GM19099 (cell line): ENCODE results near the gene ZNRF1.

ENCODE experiments used
- POLR2A ChIP-seq: IDR thresholded peaks from 3 replicates; pipeline ENCODE4 v1.6.1; 2011; ENCODE audit warnings: low read depth; ENCODE audit not compliant: insufficient read length; ENCODE audit errors: extremely low read depth

Gene ZNRF1

DNA sequence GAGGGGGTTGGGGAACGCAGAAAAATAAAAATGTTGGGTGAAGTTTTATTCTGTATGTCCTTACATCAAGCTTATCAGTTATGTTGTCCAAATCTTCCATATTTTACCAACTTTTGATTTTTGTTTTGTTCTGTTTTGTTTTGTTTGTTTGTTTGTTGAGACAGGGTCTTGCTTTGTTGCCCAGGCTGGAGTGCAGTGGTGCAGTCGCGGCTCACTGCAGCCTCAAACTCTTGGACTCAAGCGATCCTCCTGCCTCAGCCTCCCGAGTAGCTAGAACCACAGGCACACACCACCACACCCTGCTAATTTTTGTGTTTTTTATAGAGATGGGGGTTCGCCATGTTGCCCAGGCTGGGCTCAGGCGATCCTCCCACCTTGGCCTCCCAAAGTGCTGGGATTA lies 20.8 kb downstream of the ZNRF1 start:
- no peak for TF ChIP-seq POLR2A

DNA sequence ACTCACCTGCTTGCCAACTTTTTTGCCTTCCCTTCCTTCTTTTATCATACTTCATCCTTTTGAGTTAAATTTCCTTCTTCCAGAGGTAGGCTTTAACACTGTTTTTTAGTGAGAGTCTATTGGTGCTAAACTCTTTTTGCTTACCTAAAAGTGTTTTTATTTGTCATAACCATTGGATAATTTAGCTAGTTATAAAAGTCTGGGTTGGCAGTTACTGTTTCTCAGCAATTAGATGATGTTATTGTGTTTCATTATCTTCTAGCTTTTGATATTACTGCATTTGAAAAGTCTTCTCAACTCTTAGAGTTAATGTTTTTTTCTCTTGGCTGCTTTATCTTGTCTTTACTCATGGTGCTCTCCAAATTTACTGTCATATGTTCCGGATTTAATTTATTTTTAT lies 22.6 kb downstream of the ZNRF1 start:
- TF ChIP-seq POLR2A, result no peak

DNA sequence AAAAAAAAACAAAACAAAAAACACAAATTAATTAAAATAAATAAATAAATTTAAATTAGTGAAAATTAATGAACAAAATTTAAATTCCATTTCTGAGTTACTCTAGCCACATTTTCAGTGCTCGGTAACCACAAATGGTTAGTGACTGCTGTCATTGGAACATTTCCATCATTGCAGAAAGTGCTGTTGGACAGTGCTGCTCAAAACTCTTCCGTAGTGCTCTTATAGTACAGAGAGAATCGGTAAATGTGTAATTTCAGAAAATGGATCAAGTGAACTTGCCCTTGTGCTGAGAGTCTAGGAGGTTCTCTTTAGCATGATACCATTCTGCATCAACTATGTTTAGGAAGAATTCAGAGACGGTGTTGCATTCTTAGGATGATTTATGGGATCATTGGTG lies 23.7 kb downstream of the ZNRF1 start:
- no peak for TF ChIP-seq POLR2A

DNA sequence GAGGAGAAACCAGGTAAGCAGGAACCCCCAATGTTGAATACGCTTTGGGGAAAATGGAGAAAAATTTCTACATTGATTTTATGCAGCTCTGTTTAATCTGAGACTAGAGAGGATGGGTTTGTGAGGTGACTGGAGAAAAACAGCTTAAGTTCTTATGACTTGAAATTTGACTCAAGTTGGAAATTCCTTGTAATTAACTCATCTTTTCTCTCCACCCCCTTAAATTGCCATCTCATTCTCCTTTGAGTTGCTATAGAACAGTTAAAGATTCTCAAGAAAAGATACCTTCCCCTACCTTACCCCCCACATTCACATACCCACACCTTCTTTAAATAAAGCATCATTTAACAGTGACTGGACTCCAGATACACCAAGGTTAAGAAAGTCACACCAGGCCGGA lies 24.2 kb downstream of the ZNRF1 start:
- no peak for TF ChIP-seq POLR2A

DNA sequence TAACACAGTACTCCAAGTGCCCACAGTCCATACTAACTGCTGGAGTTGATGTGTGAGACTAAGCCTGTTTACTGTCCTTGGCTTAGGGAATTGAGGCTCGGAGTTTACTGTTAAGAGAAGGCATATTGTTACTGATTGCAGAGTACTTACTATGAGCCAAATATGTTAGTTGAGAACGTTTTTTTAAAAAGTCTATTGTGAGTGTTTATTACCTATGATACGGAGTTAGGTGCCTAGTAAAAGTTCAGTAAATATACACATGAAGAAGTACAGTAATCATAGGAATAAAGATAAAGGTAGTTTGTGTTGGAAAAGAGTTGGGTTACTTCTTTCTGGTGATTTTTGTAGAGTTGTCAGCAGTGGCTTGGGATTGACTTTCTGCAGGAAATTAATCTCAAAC lies 25.4 kb downstream of the ZNRF1 start:
- TF ChIP-seq POLR2A, result no peak

DNA sequence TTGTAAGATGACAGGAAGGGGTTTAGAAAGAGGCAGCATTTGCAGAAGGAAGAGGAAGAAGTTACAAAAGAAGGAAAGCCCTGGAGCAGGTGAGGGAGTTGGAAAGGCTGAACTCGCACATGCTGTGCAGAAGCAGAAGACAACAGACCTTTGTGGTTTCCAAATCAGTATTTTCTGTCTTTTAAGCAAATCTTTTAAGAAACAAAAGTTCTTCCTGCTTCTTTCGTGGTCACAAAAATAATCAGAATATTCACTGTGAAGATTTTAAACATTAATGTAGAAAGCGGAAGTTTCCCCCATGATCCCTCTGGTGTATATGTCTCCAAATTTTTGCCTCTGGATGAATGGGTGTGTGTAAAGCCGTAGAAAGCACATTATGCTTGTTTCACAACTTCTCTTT lies 25.8 kb downstream of the ZNRF1 start:
- no peak for TF ChIP-seq POLR2A

DNA sequence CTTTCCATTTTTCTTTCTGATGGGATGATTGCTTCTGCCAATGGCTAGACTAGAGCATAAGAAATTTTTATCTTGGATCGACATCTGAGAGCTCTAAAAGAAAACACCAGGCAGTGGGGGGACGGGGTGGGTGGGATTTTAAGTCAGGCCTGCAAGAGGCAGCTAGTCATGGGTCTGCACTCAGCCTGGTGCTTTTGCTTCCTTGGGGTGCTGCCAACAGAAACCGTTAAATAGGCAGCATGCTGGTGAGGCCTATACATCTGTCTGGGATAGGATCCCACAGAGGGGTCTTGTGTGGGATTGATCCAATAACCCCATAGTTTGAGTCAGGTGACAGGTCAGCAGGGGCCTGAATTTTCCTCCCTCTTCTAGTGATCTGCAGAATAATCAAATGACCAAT lies 26.9 kb downstream of the ZNRF1 start:
- TF ChIP-seq POLR2A, result no peak

DNA sequence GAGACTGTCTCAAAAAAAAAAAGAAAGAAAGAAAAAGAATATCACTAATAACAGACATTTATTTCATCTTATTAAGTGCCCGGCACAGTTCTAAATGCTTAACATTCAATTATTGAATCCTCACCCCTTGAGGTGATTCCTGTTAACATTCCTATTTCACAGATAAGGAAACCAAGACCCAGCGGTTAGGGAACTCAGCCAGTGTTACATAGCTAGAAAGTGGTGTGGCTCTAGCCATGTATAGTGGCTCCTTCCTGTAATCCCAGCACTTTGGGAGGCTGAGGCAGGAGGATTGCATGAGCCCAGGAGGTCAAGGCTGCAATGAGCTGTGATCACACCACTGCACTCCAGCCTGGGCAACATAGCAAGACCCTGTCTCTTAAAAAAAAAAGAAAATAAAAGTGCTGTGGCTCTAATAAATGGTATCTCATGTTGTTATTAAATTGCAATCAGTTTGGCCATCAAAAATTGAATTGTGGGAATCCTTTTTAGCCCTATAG lies 28.1 kb downstream of the ZNRF1 start:
- no peak for TF ChIP-seq POLR2A

DNA sequence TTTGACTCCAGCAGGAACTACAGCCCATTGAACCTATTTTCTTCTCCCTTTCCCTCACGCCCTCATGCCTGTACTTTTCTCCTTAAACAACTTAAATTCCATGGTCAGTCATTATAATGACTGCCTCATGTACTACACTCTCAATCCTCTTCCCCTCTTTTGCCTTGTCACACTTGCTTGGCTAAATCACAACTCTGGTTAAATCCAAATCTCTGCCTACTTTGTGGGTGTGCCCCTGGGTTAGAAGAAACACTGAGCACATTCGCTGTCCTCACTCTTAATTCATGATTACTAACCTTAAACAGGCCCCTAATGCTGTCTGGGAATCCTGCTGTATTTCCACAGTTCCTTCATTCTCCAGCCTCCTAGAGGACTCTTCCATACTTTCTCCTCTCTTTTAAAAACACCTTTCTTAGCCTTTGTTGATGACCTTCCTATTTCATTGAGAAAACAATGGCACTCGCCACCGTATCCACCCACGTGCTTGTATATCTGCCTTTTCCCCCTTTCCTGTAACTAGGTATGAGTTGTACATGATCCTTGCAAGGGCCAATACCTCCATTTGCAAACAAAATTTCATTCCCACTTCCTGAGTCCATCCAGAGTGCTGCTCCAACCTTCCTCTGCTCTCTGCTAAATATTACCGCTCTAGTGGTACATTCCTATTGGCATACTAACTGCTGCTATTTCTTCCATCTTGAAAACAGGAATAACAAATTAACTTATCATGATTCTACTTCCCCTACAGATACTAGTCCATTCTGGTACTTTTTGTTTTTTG lies 28.9 kb downstream of the ZNRF1 start:
- no peak for TF ChIP-seq POLR2A

DNA sequence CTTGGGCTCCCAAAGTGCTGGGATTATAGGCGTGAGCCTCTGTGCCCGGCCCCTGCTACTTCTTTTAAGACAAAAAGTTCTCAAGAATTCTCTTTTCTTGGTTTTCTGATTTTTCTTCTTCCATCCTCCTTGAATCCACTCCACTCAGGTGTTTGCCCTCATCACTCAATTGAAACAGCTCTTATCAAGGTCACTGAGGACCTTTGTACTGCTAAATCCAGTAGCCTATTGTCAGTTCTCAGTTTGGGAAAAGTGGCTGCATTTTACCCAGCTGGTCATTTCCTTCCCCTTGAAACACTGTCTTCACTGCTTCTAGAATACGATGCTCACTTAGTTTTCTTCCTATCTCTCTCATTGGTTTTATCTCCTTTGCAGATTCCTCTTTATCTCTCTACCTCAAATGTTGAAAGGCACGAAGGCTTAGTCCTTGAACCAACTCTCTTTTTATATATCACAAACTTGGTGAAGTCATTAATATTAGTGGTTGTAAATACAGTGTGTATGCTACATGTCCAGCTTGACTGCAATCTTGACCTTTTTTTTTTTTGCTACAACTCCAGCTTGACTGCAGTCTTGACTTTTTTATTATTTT lies 29.8 kb downstream of the ZNRF1 start:
- no peak for TF ChIP-seq POLR2A

DNA sequence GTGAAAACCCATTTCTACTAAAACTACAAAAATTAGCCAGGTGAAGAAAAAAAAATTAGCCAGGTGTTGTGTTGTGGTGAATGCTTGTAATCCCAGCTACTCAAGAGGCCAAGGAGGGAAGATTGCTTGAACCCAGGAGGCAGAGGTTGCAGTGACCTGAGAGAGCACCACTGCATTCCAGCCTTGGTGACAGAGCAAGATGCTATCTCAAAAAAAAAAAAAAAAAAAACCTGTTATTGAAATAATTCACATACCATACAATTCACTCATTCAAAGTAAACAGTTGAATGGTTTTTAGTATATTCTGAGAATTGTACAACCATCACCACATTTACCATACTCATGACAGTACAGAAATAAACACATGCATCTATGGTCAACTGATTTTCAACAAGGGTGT lies 31.0 kb downstream of the ZNRF1 start:
- no peak for TF ChIP-seq POLR2A

DNA sequence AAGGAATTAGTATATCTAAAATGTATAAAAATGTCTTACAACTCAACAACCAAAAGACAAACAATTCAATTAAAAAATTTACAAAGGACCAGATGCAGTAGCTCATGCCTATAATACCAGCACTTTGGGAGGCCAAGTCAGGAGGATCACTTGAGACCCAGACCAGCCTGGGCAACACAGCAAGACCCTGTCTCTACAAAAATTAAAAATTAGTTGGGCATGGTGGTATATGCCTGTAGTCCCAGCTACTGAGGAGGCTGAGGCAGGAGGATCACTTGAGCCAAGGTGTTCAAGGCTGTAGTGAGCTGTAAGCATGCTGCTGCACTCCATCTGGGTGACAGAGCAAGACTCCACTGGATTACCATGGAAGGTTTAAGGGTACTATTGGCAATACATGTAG lies 33.8 kb downstream of the ZNRF1 start:
- TF ChIP-seq POLR2A, result no peak

DNA sequence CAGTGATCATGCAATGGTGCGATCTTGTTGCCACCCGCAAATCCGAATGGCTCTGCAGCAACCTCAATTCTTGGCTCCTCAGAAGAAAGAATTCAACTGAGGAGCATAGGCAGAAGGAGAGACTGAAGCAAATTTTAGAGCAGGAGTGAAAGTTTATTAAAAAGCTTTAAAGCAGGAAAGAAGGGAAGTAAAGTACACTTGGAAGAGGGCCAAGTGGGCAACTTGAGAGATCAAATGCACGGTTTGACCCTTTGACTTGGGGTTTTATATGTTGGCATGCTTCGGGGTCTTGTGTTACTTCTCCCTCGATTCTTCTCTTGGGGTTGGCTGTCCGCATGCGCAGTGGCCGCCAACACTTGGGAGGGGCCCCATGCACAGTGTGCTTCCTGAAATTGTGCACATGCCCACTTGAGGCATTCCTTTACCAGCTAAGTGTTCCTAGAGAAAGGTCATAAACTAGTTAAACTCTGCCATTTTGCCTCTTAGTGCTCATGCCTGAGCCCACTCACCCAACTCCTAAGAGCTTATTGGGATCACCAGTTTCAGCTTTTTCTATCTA lies 36.7 kb downstream of the ZNRF1 start:
- TF ChIP-seq POLR2A, result no peak

DNA sequence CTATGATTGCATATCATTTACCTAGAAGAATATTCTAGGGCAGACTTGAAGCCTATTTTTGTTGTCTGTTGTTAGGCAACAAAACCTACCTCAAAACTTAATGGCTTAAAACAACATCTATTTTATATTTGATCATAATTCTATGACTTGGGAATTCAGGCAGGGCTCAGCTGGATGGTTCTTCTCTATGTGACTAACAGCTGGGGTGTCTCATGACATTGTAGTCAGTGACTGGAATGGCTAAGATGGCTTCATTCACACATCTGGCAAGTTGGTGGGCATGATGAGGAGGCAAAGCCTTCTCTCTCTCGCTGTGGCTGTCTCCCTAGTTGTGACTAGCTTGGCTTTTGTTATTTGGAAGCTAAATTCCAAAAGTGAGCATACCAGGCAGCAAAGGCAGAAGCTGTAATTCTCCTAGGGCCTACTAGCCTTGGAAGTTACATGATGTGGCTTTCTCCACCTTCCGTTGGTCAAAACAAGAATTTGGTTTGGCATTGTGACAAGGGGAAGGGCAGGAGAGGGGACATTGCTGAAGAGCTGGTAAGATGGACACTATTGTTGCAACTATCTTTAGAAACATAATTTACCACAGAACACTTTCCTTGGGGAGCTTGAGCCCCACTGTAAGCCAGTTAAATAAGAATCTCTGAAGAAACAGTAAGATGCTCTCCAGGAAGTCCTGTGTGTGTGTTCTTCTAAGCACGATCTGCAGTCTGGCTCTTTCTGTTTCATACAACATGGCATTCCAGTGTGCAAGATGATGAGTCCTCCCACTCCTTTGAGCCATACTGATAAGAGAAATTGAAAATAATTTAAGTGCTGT lies 39.4 kb downstream of the ZNRF1 start:
- TF ChIP-seq POLR2A, result no peak

DNA sequence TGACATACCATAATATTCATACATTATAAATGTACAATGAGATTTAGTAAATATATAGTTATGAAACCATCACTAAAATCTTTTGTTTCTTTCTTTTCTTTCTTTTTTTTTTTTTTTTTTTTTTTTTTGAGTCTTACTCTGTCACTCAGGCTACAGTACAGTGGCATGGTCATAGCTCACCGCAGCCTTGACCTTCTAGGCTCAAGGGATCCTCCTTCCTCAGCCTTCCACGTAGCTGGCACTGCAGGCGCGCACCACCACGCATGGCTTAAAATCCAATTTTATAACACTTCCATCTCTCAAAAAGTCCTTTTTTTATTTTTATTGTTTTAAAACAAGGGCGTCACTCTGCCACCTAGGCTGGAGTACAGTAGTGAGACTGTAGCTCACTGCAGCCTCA lies 41.1 kb downstream of the ZNRF1 start:
- TF ChIP-seq POLR2A, result no peak
